SH-SY5Y (cell line): ENCODE results near the gene TOR2A.

Source experiments
- GATA2 ChIP-seq: IDR thresholded peaks from 2 replicates; pipeline ENCODE4 v1.6.1; 2011; ENCODE audit warnings: mild to moderate bottlenecking, low read depth, low read length
- GATA3 ChIP-seq: IDR thresholded peaks from 2 replicates; pipeline ENCODE4 v1.6.1; 2011; ENCODE audit warnings: low read depth, mild to moderate bottlenecking, low read length, moderate library complexity

The TOR2A gene

DNA sequence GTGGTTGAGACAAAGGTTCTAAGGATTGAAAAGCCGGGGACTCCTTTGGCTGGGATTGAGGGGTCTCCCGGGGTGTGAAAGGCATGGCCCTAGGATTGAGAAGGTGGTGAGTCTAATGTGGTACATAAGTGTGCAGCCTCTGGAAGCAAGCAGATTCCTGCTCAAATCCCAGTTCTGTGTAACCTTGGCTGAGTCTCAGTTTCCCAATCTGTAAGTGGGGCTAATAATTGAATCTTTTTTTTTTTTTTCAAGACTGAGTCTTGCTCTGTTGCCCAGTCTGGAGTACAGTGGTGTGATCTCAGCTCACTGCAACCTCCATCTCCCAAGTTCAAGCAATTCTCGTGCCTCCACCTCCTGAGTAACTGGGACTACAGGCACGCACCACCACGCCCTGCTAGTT, 37.5 kb upstream of the TOR2A start:
- TF ChIP-seq GATA2: no peak
- TF ChIP-seq GATA3: no peak

DNA sequence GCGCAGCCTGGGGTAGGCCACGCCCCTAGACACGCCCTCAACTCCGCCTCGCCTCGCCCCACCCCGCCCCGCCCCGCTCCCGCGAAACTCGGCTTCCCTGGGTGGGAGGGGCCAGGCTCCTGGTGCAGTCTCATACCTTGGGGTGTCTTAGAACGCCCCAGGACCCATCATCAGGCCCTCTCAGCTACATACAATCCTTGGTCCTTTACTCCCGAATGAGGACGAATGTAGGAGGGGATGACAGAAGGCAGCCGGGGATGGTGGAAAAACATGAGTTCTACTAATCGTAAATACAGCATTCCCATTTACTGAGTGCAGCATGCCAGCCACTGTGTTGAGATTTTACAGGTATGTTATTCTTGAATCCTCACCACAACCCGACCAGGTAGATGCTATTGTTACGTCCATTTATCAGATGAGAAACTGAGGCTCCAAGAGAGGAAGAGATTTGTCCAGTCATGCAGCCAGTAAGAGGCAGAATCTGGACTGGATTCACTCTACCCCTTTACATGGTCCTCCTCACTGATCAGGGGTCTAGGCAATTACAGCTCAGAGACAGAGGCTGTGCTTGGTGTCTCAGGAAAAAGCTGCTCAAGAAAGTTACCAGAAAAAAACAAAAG, 36.6 kb upstream of the TOR2A start:
- no peak for TF ChIP-seq GATA3
- no peak for TF ChIP-seq GATA2

DNA sequence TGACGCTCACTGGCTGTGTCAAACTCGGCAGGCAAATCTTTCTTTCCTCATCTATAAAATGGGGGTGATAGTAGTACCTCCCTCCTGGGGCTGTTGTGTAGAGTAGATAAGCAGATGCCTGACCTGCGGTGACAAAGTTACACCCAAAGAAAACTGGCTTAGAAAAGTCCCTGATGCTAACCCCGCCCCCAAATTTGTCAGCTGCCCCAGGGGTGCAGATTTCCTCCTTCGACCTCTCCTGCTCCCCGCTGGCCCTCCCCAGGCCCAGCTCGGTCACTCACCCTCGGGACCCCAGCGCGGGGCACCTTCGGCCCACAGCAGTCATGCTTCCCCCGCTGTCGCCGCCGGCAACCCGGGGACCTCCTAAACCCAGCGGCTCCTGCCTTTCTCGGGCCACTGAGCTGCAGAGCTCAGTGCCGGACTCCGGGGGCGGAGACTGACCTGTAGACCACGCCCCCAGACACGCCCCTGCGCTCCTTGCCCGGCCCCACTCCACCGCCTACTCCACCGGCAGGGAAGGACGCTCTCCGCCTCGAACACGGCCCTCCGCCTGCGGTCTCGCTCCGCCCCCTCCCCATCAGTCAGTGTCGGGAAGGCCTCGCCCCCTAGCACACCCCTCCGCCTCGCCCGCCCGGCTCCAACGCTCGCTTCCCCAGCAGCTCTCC, 35.9 kb upstream of the TOR2A start:
- TF ChIP-seq GATA3: no peak
- TF ChIP-seq GATA2: no peak

DNA sequence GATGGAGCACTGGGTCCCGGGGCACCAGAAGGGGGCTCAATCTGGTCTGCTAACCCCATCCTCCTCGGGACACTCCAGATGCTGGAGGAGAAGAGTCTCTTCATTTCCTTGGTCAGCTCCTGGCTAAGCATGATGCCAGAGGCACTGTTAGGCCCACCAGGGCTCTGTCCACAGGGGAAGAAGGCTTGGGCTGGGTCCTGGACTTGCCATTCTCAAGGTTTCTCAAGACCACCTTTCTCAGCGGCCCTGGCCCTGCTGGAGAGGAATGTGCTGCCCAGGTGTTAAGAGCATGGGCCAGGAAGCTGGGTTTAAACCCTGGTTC, 35.5 kb upstream of the TOR2A start:
- TF ChIP-seq GATA2 (no peak), GATA3 (no peak)

DNA sequence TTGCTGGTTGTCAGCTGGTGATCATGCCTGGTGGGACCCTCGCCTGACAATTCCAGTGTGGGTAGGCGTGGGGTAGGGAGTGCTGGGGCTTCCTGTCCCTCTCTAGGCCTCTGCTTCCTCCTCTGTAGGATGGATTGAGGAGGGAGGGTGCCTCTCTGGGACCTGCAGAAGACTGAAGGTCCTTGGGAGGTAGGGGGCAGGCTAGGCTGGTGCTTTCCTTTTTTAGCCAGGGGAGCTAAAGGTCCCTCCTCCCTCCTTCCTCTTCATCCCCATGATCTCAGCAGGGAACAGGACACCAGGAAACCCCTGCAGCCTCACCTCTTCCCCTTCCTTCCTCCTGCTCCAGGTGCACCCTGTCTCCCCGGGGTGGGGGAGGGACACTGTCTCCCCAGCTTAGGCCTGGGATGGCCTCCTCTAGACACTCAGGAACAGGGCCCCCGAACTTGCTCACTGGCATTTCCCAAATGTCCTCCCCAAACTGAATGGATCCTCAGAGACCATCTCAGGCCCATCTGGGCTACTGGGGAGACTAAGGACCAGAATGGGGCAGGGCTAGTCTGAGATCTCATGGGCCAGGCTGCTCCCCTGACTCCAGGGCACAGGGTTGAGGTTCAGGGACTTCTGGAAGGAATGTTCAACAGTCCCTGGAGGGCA, 35.0 kb upstream of the TOR2A start:
- TF ChIP-seq GATA2 (no peak), GATA3 (no peak)

DNA sequence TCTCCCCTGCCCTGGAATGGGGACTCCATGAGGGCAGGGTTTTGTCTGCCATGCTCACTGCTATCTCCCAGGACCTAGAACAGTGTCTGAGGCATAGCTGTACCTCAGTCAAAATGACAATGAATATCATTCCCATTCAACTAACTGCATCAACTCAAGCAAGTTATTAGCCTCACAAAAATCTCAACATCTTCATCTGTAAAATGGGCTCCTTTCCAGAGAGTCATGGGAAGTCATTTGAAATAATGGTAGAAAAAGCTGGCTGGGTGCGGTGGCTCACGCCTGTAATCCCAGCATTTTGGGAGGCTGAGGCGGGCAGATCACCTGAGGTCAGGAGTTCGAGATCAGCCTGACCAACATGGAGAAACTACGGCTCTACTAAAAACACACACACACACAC, 34.0 kb upstream of the TOR2A start:
- no peak for TF ChIP-seq GATA2
- TF ChIP-seq GATA3: no peak

DNA sequence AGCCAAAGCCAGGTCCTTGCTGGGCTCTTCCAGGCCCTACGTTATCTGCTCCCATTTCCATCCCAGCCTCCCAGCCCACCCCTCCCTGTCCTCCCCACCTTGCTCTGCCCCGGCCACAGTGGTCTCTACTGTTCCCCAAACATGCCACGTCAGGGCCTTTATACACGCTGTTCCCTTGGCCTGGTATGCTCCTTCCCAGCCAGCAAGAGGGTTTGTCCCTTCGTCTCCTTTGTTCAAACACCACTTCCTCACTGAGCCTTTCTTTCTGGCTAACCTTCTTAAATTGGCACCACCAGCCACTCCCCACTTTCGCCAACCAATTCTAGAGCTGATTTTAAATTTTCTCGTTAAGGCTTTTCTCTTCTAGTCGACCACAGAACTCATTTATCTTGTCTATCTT, 33.6 kb upstream of the TOR2A start:
- TF ChIP-seq GATA3: no peak
- TF ChIP-seq GATA2: no peak

DNA sequence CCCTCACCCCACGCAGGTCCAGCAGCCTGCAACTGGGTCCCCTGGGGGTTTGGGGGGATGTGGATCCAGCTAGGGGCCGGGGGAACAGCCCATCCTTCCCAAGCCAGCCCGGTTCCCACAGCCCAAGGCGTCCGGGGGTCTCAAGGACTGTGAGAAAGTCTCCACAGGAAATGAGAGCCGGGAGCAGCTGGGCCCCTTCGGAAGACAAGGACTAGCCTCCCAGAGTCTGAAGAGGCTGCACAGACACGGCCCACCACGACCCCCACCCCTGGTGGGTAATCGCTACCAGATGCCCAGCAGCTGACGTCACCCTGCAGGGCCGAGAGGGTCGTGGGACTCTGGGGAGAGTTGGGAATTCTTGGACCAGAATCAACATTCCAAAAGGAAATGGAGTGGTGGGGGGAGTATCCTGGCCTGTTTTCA, 32.8 kb upstream of the TOR2A start:
- TF ChIP-seq GATA3: no peak
- TF ChIP-seq GATA2: no peak

DNA sequence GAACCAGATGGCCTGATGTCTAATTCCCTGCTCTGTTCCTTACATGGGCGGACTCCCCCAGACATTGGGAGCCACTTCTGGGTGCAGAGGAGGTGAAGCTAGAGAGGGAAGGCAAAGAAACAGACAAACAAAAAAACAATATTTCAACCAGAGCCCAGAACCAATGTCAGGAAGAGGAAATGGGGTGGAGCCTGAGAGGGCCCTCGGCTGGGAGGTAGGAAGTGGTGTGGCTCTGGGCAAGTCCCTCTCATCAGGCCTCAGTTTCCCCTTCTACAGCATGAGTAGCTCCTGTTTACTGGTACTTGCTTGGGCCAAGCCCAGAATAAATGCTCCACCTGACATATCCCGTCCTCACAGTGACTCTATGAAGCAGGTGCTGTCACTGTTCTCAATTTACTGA, 32.3 kb upstream of the TOR2A start:
- no peak for TF ChIP-seq GATA3
- no peak for TF ChIP-seq GATA2

DNA sequence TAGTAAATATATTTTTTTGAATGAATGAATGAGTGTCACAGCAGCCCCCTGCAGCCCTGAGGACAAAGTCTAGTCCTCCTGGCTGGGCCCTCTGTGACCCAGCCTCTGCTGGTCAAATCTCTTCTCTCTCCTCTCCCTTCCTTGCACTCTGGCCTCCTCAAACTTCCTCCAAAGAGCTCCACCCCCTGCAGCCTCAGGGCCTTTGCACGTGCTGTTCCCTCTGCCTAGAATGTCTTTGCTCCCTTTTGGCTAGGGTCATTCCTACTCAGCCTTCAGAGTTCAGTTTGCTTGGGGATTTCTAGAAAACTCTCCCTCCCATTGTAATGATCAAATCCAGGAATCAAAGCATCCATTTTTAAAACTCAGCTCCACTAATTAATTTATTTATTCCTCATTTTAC, 30.3 kb upstream of the TOR2A start:
- no peak for TF ChIP-seq GATA3
- TF ChIP-seq GATA2: no peak

DNA sequence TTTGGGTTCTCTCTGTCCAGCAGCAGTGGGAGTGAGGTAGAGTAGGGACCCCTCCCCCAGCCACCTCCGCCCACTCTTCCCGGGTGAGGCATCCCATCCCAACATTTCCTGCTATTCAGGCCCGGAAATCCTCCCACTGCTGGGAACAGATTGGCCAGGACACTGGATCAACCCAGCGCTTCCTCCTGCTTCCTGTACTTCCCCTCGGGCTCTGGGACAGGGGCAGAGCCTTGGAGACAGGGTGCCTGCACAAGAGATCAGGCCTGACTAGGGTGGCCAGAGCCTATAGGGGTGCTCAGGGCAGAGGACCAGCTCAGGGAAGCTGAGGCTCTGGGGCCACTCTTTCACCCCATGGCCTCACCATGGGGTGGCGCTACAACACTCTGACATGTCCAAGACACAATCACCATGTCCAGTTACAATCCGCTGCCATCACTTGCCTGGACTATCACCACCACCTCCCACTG, 28.9 kb upstream of the TOR2A start:
- TF ChIP-seq GATA2 (no peak), GATA3 (no peak)

DNA sequence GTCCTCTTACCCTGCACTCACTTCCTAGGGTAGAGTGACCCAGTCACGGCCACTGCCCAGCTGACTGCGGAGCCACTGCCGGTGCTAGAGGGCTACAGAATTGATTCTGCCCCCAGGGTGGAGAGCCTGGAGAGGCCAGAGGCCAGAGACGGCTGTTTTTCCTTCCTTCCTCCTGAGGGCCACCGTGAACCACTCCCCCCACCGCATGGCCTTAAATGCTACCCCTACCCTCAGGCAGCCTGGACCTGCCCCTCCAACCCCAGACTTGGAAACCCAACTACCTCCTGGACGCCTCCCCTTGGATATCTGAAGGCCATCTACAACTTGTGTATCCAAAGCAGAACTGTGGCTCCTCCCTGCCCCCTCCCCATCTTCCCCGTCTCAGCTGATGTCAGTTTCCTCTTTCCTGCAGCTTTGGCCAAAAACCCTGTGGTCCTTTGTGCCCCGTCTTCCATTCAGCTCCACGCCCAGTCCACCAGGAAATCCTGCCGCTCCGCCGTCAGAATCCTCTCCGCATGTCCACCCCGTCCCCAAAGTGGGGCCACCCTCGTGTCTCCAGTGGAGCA, 27.1 kb upstream of the TOR2A start:
- TF ChIP-seq GATA2 (no peak), GATA3 (no peak)

DNA sequence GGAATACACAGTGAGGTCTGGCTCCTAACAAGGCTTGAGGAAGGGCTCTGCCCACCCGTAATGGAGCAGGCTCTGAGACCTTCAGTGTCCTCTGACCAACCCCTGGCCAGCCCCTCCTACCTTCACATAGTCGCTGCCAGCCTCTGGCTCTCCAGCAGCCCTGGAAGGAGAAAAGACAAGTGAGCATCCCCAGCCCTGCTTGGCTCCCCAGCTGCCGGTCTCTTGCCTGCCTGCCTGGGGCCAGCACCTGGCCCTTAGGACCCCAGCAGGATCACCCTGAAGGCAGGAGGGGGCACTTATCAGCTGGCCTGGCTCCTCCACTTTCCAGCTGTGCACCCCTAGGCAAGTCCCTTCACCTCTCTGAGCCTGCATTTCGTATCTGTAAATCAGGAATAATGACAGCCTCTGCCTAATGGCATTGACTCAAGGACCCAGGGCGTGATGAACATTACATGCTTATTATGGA, 26.4 kb upstream of the TOR2A start:
- TF ChIP-seq GATA2 (peak; percentile 40; the same call in 1 of the 2 replicates), GATA3 (no peak)

DNA sequence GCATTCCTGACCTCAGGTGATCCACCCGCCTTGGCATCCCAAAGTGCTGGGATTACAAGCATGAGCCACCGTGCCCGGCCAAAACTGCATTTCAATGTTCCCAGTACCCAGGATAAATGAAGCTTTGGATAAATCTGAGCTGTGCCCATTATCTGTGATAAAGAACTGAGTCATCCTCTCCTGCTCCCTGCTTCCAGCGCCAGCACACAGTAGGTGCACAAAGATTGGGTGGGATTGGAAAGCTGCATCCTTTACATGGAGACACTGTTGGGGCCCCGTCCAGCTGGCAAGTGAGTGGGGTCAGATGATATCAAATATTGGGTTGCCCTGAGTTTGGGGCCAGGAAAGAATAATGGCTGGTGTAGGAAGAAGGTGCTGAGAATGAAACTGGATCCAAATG, 26.0 kb upstream of the TOR2A start:
- no peak for TF ChIP-seq GATA2
- no peak for TF ChIP-seq GATA3

DNA sequence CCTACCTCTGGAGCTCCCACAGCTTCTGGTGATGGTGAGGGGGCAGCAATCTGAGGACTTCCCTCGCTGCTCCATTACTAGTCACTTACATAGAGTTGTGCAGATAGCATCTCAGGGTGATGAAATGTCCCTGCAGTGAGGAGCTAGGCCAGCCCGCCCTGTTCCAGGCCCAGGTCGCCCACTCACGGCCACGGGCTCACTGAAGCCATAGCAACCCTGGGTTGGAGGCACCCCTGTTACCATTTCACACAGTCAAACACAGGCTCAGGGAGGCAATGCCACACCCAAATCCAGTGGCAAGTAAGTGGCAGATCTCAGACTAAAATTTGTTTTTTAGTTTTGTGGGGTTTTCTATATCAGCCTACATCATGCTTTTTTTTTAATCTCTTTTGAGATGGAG, 23.7 kb upstream of the TOR2A start:
- TF ChIP-seq GATA2: 0 out of 2 replicates have a peak, but pooled peaks have one; percentile 15
- no peak for TF ChIP-seq GATA3

DNA sequence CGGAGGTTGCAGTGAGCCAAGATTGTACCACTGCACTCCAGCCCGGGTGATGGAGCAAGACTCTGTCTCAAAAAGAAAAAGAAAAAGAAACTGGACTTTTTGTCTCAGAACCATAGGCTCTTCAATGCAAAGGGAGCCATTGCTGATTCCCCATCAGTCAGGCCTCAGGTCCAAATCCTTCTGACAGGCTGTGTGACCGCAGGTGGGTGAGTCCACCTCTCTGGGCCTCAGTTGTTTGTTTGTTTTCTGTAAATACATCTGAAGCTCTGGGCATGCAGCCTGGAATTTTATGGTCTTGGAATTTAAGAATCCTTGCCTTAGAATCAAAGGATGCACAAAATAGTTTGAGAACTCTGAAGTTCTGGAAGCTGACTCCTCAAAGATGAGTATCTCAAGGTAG, 21.1 kb upstream of the TOR2A start:
- TF ChIP-seq GATA3 (no peak), GATA2 (no peak)
